Kidney (tissue), 14 donors: Measurements from ENCODE around the gene DHRS7C. TPM values are rescaled to one million over a fixed set of nuclear protein-coding genes. Genes with fewer than 3 reads are reported as not detected.
A peak's percentile ranks its signal among the peaks of the same experiment; 100 is the strongest.

Source experiments
- DNase-seq, 5 donors: peaks; one replicate each; pipeline ENCODE4 v3.0.0-alpha.2; 2013 to 2020
- FAIRE-seq: peaks from 2 replicates; lab custom pipeline; 2012; peaks lifted over from hg19 to GRCh38; lab: Jason Lieb, UNC
- H3K27ac ChIP-seq, 2 donors: one replicate each; pipeline ENCODE4 v1.7.0; 2013; ENCODE audit warnings: low read depth in 2 of 2, low read length in 2 of 2, inconsistent platforms in 1 of 2
- H3K27me3 ChIP-seq: one replicate; pipeline ENCODE4 v1.7.1; 2013; ENCODE audit warnings: low read length, inconsistent platforms; ENCODE audit not compliant: control insufficient read depth, insufficient read depth
- H3K36me3 ChIP-seq, 3 donors: one replicate each; pipeline versions ENCODE4 v1.7.0 to v1.7.1; 2013; ENCODE audit warnings: low read length in 3 of 3, control low read depth in 1 of 3, inconsistent platforms in 1 of 3; ENCODE audit not compliant: insufficient read depth in 3 of 3, control insufficient read depth in 2 of 3
- H3K4me1 ChIP-seq, 3 donors: one replicate each; pipeline versions ENCODE4 v1.7.0 to v1.7.1; 2013; ENCODE audit warnings: low read length in 3 of 3, inconsistent platforms in 1 of 3, low read depth in 1 of 3; ENCODE audit not compliant: control insufficient read depth in 2 of 3, insufficient read depth in 2 of 3
- H3K4me3 ChIP-seq, 3 donors: one replicate each; pipeline versions ENCODE4 v1.7.0 to v1.8.1; 2013; ENCODE audit warnings: low read length in 3 of 3, control low read depth in 1 of 3, inconsistent platforms in 1 of 3
- H3K9ac ChIP-seq, 3 donors: one replicate each; pipeline versions ENCODE4 v1.7.0 to v1.7.1; 2013; ENCODE audit warnings: low read length in 3 of 3, control low read depth in 1 of 3, inconsistent platforms in 1 of 3
- H3K9me3 ChIP-seq, 3 donors: one replicate each; pipeline versions ENCODE4 v1.7.0 to v1.7.1; 2013; ENCODE audit warnings: low read length in 3 of 3, control low read depth in 1 of 3, inconsistent platforms in 1 of 3; ENCODE audit not compliant: control insufficient read depth in 2 of 3, insufficient read depth in 1 of 3
- intact Hi-C: fragments of 100-400 bp; cut with DNase I; formaldehyde crosslinking; loops from one replicate; pipeline ENCODE4 v1.11.1; 2022
- polyA plus RNA-seq: library from polyadenylated mRNA; stranded (reverse); fragments of 350-450 nt; fragmentation: Illumina TruSeq; extraction: RNeasy Lipid Tissue Mini Kit (QIAGEN cat#74804); gene quantifications from one replicate; pipeline ENCODE4 v1.2.3, GENCODE V29; 2014; ENCODE audit warnings: low read depth, low replicate concordance; ENCODE audit not compliant: insufficient read depth
- total RNA-seq: library from RNA; stranded (reverse); fragmentation: NEBNext Ultra II Directional; extraction: Animal tissue kit (Norgen Biotek cat#: 25700); gene quantifications from one replicate; pipeline ENCODE4 v1.2.1, GENCODE V29; 2021
- TF ChIP-seq, protein P1 (sequence below): IDR thresholded peaks from 3 replicates; pipeline ENCODE4 v1.5.1; 2012; ENCODE audit warnings: mild to moderate bottlenecking, moderate library complexity, borderline replicate concordance; ENCODE audit not compliant: insufficient read depth; ENCODE audit errors: extremely low read depth
- donor health status: control.
- donor health status: control.
- donor health status: control.
- donor health status: control.
- donor health status: control.
- donor health status: DM: yes; HTN: yes; CAD: no.
- donor health status: Normal renal cell carcinoma (clear cell type).

DHRS7C gene
- total and polyA plus RNA-seq, 2 donors from 2014 or later = not detected

DNA sequence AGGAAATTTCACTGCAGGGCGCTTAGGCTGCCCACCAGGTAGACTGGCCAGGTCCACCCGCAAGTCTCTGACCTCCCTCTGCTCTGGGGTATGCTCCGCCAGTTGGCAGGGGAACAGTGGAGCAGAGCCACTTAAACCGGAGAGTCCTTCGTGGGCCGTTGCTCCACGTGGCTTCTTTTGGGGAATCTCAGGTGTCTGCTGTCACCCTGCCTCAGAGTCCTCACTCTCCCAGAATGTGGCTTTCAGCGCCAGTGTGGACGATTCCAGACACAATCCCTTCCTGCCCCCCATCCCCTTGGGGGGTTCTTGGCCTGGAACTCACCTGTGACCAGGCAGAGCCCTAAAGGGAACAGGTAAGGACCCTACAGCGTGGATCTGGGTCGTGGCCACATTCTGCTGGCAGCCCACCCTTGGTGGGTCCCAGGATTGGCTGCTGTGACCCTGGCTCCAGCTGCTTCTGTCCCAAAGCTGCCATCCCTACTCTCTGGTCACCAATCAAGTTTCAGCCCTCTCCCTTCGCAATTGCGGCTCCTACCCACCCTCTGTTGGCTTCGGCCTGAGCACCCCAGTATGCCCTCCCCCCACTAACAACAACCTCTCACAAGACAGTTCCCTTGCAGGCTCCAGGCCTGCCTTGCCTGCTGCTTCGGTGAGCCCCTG, 22.2 kb downstream of the DHRS7C start:
- Histone ChIP-seq H3K9me3 (no peaks in the 10 kb centered on the region), H3K4me3 (no peak overlapping the region), H3K36me3 (no peaks in the 10 kb centered on the region), H3K9ac (no peak overlapping the region), H3K27ac (no peak overlapping the region), H3K27me3 (no peaks in the 10 kb centered on the region), H3K4me1 (no peaks in the 10 kb centered on the region)
- no peak for FAIRE-seq
- DNase-seq = no peak
- intact Hi-C loops = no loop called here
- TF ChIP-seq, protein P1, sequence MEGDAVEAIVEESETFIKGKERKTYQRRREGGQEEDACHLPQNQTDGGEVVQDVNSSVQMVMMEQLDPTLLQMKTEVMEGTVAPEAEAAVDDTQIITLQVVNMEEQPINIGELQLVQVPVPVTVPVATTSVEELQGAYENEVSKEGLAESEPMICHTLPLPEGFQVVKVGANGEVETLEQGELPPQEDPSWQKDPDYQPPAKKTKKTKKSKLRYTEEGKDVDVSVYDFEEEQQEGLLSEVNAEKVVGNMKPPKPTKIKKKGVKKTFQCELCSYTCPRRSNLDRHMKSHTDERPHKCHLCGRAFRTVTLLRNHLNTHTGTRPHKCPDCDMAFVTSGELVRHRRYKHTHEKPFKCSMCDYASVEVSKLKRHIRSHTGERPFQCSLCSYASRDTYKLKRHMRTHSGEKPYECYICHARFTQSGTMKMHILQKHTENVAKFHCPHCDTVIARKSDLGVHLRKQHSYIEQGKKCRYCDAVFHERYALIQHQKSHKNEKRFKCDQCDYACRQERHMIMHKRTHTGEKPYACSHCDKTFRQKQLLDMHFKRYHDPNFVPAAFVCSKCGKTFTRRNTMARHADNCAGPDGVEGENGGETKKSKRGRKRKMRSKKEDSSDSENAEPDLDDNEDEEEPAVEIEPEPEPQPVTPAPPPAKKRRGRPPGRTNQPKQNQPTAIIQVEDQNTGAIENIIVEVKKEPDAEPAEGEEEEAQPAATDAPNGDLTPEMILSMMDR = no peak

DNA sequence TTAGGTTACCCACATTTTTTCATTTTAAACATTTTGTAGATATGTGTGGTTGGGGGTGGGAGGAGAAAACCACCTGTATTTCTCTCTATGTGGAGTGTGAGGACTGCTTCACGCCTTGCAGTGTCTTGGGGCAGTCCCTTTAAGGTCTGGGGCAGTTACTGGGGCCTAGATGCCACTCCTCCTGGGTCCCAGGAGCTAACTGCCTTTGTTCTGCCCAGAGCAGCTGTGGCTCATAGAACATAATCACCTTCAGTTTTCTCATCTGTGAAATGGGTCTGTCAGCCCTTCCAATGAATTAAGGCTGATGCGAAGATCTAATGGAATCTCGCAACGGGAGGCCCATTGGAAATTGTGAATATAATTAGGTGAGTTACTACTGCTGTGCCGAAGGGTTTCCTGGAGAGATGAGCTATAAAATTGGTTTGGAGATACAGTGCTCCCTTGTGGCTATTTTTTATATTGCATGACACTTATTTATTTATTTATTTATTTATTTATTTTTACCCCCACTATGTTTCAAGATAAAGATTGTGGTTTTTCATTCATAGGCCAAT, 22.9 kb downstream of the DHRS7C start:
- TF ChIP-seq, protein P1 = peak; percentile 22
- Histone ChIP-seq H3K27me3 (no peaks in the 10 kb centered on the region), H3K4me3 (no peak overlapping the region), H3K4me1 (no peaks in the 10 kb centered on the region), H3K36me3 (no peaks in the 10 kb centered on the region), H3K9ac (no peak overlapping the region), H3K9me3 (no peaks in the 10 kb centered on the region), H3K27ac (no peak overlapping the region)
- intact Hi-C loops = no loop called here
- peak in 2 of 5 donors; percentile 47 to 50 for DNase-seq
- FAIRE-seq = peak; percentile 33

DNA sequence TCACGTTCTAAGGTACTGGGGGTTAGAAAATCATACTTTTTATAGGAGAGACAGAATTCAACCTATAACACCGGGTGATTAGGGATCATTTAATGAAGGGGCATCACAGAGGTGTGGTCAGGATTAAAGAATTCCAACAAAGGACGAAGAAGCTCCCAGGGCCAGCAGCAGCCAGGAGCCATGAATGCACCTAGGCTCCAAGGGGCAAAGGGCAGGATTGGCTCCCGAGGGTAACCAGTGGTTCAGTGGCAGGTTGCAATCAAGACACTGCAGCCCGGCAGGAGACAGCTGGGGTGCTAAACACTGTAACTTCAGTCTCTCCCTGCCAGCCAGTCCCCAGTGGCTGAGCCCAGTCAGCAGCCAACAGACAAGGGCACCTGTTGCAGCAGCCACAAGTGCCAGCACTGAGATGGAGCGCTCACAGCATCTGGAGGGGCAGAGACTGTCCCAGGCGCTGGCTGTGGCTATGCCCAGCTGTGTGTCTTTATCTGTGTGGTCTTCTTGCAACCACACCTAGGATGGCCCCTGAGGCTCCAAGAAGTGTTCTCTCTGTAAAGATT, 23.9 kb downstream of the DHRS7C start:
- Histone ChIP-seq H3K36me3 (no peaks in the 10 kb centered on the region), H3K27me3 (no peaks in the 10 kb centered on the region), H3K9me3 (no peaks in the 10 kb centered on the region), H3K4me1 (no peaks in the 10 kb centered on the region), H3K9ac (no peak overlapping the region), H3K4me3 (no peak overlapping the region), H3K27ac (no peak overlapping the region)
- FAIRE-seq (no peak), DNase-seq (no peak)
- TF ChIP-seq, protein P1 = no peak
- intact Hi-C loops = no loop called here
